Activated T-cell treated with anti-CD3 and anti-CD28 coated beads for 1 hour (primary cell): Measurements from ENCODE around the gene TEX22.

Experiments
- DNase-seq: peaks from one replicate; pipeline ENCODE4 v3.0.0-alpha.2; 2020; ENCODE audit warnings: low read depth

TEX22 gene

GRCh38 chr14:105456736-105457617, 58.6 kb downstream of the TEX22 start:
- no peak for DNase-seq

GRCh38 chr14:105458010-105458409, 59.7 kb downstream of the TEX22 start:
- DNase-seq = no peak

GRCh38 chr14:105458571-105458970, 60.2 kb downstream of the TEX22 start:
- DNase-seq = no peak

GRCh38 chr14:105460116-105460515, 61.8 kb downstream of the TEX22 start:
- DNase-seq = no peak

GRCh38 chr14:105460616-105461015, 62.3 kb downstream of the TEX22 start:
- DNase-seq = no peak

GRCh38 chr14:105461903-105462302, 63.6 kb downstream of the TEX22 start:
- DNase-seq = no peak
